Measurements from ENCODE around the gene TMEM132C. TPM values are rescaled to one million over a fixed set of nuclear protein-coding genes. Genes with fewer than 3 reads are reported as not detected.

The TMEM132C gene
- total RNA-seq, 1 donor from 2014 or later, result 0.27 TPM

DNA sequence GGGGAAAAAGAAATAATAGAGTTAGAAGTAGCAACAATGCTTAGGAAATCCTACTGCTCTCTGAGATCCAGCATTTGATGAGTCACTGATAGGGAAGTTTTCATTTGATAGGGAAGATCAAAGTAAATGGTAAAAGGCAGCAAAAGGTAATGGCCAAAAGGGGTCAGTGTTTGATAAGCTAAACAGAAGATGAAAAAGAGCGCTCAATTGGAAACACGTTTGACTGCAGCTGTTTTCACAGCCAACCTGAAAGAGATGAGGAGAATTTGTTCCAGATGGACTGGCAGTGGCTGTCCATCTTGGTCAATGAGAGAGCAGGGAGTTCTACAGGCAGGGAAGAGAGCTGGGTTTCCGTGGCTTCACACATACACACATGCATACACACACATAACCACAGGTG, 264.2 kb downstream of the TMEM132C start:
- intact Hi-C loops (cut with DNase I), result no loop called here

DNA sequence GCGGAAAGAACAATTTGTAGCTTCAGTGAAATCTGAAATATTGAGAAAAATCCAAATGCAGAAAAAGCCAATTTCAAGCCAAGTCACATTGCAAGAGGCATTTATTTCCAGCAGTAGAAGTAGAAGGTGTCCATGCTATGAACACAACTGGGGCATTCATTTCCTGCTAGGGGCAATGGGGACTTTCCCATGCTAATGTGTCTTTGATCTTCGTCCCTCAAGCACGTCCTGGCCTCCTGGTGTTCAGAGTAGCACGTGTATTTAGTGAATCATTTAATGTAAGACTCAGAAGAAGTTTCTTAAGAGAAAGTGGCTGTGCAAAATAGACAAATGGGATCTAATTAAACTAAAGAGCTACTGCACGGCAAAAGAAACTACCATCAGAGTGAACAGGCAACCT, 267.9 kb downstream of the TMEM132C start:
- intact Hi-C loops (cut with DNase I), result no loop called here
- no peak for DNase-seq (ENCODE audit: low spot score)

More for the DNA sequence above, 264.2 kb downstream of the TMEM132C start:
- no peak for DNase-seq (ENCODE audit: low spot score)

DNA sequence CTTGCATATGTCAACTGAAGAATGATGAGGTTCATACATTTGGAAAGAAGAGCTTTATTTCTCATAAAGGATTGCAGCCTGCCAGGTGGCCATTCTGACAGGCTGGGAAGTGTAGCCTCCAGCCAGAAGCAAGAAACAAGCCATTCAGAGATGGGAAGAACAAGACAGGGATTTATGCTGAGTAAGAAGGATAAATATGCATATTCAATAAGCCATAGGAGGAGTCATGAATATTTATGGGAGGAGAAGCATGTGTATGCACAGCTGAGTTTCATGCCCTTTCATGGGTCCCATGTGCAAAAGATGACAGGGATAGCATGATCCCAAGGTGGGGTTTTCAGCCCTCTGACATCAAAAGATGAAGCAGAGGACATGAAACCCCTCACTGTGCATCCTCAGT, 269.8 kb downstream of the TMEM132C start:
- intact Hi-C loops (cut with DNase I), result no loop called here
- DNase-seq (ENCODE audit: low spot score), result no peak

DNA sequence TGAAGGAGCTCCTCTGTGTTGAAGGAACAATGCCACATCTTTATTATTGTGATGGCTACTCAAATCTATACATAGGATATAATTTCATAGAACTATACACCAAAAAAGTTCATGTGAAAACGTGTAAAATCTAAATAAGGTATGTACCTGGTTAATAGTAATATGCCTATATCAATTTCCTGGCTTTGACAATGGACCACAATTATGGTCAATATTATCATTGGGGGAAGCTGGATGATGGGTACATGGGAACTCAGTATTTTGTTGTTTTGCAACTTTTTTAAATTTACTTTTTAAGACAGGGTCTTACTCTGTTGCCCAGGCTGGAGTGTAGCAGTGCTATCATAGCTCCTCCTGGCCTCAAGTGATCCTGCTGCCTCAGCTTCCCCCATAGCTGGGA, 270.7 kb downstream of the TMEM132C start:
- intact Hi-C loops (cut with DNase I), result no loop called here
- DNase-seq (ENCODE audit: low spot score), result no peak

DNA sequence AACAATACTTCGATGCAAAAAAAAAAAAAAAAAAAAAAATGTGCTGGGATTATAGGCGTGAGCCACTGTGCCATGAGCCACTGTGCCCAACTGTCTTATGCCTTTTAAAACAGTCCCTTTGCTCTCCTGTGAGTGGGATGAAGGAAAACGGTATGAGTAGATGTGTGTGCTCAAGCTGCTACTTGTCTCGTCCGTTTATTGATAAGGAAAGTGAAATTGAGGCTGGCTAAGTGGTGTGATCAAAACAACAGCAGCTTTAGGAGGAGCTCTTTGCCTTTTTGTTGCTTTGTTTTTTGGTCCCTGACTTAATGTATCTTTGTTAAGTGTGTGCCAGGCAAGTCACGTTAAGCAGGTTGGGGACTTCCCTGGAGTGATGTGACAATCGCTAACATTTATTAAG, 275.9 kb downstream of the TMEM132C start:
- intact Hi-C loops (cut with DNase I), result no loop called here
- no peak for DNase-seq (ENCODE audit: low spot score)

DNA sequence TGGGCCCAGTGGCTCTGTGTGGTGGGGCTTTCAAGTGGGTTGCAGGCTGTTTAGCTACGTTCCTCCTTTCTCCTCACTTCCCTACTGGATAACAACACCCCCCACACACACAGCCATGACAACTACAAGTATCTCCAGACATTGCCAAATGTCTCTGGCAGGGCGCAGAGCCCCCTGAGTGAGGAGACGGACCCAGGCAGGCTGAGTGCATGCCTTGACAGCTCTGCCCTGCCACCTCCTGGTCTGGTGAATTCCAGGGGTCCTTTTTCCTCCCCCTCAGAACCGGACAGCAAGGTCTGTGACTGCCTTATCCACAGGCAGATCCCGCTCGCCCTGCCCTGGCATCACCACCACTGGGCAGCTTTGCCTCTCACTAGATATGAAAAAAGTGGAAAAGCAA, 276.5 kb downstream of the TMEM132C start:
- DNase-seq (ENCODE audit: low spot score), result no peak
- intact Hi-C loops (cut with DNase I), result no loop called here

DNA sequence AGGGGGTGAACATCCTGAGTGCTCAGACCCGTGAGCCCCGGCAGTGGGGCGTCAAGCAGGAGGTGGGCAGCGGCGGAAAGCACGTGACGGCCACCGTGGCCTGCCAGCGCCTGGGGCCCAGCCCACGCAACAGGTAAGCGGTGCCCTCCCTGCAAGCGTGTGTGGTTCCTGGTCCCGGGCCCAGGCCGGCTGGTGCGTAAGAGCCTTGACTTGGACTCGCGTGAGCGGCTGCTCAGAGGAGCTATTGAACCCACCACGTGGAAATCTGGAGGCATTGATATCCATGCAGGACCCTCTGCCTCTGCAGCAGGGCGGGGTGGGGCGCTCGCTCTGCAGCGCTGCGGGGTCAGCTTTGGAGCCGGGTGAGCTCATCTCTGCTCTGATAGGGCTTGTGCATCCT, 277.0 kb downstream of the TMEM132C start:
- intact Hi-C loops (cut with DNase I), result no loop called here
- DNase-seq (ENCODE audit: low spot score), result no peak

DNA sequence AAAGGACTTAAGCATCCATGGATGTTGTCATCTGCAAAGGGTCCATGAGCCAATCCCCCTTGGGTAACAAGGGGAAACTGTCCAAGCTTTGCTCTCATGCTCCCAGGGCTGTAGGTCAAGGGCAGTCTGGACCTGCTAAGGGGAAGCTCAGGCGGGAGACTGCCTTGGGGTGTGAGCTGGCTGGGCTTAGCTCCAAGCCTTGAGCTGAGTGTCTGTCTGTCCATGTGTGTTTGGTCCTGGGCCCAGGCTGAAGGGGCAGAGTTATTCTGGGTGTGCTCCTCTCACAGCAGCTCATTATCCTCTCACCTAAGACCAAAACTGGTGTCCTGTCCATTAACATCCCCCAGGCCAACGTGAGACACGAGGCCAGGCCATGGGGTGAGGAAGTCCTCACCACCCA, 282.0 kb downstream of the TMEM132C start:
- no peak for DNase-seq (ENCODE audit: low spot score)
- intact Hi-C loops (cut with DNase I), result no loop called here

DNA sequence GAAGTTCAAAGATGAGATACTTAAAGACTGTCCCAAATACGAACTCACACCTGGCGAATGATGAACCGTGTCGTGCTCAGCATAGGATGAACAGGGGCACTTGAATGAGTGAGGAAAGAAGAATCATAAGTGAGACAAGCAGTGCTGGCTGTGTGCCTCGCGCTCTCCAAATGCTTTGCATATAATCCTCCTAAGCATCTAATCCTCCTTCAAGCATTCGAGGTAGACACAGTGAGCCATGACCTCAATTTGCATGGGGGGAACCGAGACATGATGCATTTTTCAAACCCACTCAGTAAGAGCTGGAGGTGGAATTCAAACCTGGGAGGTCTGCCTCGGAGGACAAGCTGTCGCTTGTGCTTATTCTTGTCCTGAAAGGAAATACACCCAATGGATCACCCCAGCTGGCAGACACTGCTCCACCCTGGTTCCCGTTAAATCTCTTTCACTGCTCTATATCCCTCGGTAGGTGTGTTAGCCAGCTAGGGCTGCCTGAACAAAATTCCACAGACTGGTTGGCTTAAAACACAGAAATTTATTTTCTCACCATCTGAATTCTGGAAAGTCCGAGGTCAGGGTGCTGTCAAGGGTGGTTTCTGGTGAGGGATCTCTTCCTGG, 282.7 kb downstream of the TMEM132C start:
- DNase-seq (ENCODE audit: low spot score), result no peak
- intact Hi-C loops (cut with DNase I), result no loop called here

DNA sequence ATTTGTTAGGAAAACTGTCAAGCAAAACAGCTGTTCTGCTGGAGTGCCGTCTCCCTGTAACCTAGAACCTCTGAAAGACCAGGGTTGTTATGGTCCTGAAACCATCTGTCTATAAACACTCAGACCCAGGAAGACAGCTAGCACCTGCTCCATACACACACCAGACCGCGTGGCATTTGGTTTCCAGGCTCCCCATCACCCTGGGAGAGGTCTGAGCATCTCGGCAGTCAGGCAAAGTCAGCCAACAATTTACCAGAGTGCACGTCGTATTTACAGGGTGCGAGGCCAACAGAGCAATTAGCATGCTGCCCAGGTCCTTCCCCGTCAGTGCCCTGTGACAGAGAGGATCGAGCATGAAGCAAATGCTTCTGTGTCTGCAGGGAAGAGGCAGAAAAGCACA, 284.3 kb downstream of the TMEM132C start:
- intact Hi-C loops (cut with DNase I), result no loop called here
- DNase-seq (ENCODE audit: low spot score), result no peak

DNA sequence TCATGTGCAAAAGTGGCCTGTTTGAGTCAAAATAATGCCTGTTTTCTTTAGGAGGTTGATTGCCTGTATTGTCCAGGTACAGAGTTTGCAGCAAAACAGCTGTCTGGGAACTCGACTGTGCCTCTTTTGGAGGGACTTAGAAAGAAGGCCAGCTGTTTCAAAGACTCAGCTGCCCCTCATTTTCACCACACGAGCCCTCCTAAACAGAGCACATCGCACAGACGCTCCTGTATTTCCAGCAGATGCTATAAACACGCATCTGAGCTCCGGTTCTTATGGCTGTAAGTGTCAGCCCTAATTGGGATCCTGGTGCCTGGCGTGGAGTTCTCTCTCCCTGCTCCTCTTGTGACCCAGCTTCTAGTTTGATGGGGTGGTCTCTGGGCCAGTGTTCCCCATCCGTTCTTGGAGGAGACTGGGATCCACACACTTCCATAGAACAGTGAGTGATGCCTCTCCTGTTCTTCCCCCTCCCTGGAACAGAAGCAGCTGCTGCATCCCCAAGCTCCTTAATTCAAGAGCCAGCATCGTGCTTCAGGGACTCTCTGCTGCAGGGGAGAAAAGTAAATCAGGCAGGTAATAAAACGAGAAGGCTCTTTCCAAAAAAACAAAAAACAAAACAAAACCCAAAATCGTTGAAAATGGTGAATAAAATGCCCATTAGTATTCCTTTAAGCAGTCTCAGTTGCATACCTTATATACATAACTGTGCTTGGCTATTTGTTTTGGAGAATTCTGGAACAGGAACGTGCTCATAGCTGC, 287.8 kb downstream of the TMEM132C start:
- intact Hi-C loops (cut with DNase I), result no loop called here
- DNase-seq (ENCODE audit: low spot score), result no peak

DNA sequence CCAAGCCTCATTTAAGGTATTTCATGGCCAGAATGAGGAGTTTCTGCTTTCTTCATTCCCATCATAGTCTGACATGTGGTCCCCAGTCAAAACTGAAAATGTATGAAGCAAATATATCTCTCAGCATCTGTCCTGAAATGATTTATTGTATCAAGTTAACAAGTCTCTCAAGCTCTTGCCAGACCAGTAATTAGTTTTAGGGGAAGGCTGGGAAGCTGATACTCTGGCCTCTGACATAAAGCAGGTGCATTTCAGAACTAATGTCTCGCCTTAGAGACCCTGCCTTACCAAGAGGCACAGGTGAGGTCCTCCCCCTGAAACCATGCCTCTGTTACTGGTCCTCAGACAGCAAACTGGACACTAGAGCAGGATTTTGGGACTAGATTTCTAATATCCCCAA, 290.3 kb downstream of the TMEM132C start:
- no peak for DNase-seq (ENCODE audit: low spot score)
- intact Hi-C loops (cut with DNase I), result no loop called here

DNA sequence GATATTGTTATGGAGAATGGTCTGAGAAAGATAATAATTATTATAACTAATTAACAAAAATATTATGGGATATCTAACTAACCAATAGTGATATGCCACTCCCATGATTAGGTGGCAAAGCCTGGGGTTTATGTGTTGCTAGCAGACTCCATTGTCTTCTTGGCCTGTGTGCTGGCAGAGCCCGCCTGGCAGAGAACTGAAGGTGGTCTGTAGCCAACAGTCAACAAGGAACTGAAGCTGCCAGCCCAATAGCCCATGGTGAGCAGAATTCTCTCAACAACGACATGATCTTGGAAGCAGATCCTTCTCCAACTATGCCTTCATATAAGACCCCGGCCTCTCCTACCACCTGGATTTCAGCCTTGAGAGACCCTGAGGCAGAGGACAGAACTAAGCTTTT, 298.0 kb downstream of the TMEM132C start:
- intact Hi-C loops (cut with DNase I), result no loop called here
- DNase-seq (ENCODE audit: low spot score), result no peak

DNA sequence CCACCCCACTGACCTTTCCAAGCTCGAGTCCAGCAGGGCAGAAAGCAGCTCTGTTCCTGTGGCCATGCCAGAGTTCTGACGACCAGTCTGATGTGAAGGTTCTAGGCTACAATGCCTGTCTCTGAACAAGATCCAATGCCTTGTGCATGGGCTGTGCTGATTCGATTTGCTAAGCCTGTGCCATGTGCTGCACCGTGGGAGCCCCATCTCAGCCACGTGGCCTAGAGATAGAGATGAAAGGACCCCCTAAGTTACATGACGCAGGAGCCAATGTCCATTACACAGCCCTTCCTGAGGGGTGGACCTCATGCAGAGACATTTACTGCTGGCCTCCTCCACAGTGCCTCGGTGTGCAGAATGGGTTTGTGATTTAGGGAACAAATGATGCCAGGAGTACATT, 300.8 kb downstream of the TMEM132C start:
- intact Hi-C loops (cut with DNase I), result no loop called here
- DNase-seq (ENCODE audit: low spot score), result no peak

DNA sequence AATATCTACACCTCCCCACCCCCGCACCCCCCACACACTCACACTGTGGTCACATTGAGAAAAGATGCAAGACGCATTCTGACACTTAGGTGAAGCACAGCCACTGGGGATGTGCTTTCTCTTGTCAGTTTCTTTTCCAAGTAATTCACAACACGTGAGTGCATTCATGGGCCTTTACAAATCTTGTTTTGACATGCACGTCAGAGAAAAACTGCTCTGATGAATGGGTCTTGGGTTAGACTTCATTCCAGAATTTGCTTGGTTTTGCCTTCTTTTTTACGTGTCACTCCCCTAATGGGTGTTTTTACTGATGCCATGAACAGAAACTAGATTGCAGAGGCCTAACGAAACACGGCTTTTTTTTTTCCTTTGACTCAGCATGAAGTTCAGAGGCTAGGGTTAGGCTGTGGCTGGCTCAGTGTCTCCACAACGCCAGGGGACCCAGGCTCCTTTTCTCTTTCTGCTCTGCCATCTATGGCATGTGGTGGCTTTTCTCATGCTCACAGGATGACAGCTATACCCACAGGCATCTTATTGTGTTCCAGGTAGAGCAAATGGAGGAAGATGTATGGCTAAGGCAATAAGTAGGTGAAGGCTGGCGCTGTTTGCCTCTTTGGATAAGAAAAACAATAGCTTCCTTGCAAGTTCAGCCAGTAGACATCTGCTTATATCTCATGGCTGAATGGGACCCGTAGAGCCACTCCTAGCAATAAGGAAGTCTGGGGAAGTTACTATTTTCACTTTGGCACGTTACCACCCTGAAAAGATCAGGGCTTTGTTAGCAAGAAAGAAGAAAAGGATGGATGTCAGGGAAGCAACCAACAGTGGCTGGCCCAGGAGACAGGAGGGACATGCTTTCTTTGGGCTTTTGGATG, 303.5 kb downstream of the TMEM132C start:
- no peak for DNase-seq (ENCODE audit: low spot score)
- intact Hi-C loops (cut with DNase I), result no loop called here

DNA sequence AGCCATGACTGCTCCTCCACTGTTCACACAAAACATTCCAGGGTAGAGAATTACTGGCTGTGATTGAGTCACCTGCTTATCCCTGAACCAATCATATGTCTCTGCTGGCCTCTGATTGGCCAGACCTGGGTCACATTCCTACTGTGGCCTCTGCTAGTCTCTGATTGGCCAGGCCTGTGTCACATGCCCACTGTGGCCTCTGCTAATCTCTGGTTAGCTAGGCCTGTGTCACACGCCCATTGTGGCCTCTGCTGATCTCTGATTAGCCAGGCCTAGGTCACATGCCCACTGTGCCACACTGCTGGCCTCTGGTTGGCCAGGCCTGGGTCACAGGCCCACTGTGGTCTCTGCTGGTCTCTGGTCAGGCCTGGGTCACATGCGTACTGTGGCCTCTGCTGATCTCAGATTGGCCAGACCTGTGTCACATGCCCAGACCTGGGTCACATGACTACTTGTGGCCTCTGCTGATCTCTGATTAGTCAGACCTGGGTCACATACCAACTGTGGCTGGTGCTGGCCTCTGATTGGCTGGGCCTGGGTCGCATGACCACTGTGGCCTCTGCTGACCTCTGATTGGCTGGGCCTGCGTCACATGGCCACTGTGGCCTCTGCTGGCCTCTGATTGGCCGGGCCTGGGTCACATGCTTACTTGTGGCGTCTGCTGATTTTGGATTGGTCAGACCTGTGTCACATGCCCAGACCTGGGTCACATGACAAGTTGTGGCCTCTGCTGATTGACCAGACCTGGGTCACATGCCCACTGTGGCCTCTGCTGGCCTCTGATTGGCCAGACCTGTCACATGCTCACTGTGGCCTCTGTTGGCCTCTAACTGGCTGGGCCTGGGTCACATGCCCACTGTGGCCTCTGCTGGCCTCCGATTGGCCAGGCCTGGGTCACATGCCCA, 305.2 kb downstream of the TMEM132C start:
- no peak for DNase-seq (ENCODE audit: low spot score)
- intact Hi-C loops (cut with DNase I), result no loop called here

DNA sequence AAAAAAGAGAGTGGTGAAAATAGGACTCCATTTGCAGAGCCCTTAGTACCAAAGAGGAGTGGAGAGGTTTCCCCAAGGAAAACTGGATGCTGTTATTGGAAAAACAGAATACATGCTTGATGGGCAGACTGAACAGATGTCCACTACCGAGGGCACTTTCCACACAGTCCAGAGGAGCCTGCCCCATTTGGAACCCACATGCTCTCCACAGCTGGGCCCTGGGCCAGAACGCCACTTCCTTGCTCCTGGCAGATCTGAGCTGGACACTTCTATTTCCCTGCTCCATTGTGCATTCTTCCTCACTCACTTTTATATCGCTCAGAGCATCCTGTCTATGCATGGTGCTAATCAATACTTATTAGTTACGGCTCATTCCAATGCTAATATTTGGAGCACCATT, 306.9 kb downstream of the TMEM132C start:
- no peak for DNase-seq (ENCODE audit: low spot score)
- intact Hi-C loops (cut with DNase I), result no loop called here

DNA sequence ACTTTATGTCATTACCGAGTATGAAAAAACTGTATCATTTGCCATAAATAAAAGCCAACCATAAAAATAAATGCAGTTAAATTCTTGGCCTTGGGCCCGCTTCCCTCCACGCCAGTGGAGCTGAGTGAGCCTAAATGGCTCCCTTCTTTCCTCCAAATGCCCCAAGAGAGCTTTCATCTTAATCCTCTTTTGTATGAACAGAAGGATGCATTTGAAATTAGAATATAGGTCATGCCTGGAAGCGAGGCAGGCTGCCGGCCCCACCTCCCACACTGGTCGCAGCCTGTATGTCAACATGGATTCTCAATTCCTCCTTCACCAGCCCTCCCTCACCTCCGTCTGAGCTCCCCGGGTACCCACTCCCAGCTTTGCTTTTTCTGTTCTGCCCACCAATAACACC, 311.1 kb downstream of the TMEM132C start:
- intact Hi-C loops (cut with DNase I), result no loop called here
- DNase-seq (ENCODE audit: low spot score), result no peak

DNA sequence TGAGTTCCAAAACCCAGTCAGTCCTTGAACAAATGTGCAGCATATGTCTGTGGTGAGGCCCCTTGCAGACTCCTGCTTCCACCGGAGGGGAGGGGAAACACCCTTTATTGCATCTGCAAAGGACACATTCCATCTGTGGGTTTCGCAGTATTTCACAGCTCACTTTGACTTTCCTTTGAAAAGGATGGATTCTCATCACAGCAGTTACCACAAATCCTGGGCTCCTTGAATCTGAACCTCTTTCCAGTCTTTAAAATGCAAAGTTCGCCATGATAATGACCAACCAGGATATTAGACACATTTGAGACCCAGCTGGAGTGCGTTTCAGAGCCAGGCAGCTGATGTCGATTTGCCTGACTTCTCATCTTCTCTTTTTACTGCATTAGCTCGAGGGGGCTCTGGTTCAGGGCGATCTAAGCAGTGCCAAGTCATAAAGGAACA, 314.4 kb downstream of the TMEM132C start:
- intact Hi-C loops (cut with DNase I), result no loop called here
- DNase-seq (ENCODE audit: low spot score), result no peak

DNA sequence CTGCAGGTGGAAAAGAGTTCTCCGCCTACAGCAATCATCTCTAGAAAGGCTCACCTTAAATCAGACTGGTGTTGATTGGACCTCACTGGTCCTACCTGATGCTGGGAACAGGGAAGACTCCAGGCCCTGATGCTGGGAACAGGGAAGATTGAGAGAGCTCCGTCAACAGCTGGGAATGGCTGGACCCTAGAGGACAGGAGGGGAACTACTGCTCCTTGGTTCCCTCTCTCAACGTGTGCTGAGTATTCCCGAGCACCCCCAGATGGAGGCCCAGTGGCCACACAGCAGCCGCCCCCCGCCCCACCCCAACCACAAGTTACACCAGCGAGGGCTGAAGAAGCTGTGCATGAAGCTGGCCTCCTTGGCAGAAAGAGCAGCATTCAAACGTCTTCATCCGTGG, 316.5 kb downstream of the TMEM132C start:
- intact Hi-C loops (cut with DNase I), result no loop called here
- no peak for DNase-seq (ENCODE audit: low spot score)

Measured in cardiac septum (tissue), 1 donor.